Neural progenitor cell (in vitro differentiated cells): Measurements from ENCODE around the gene FAM83F. TPM values are rescaled to one million over a fixed set of nuclear protein-coding genes. Genes with fewer than 3 reads are reported as not detected.

Experiments used
- DNase-seq: peaks from one replicate; pipeline ENCODE4 v3.0.0-alpha.2; 2016; ENCODE audit warnings: low spot score
- H2AFZ ChIP-seq: fragments of 200-600 bp; sonication (generic); replicated peaks from 2 replicates; pipeline ENCODE4 v1.6.1; 2016; ENCODE audit warnings: antibody characterized with exemption
- H3F3A ChIP-seq: fragments of 200-600 bp; sonication (generic); 2 replicates; pipeline ENCODE4 v1.6.1; 2016; ENCODE audit warnings: antibody characterized with exemption, low read depth
- H3K27ac ChIP-seq: fragments of 200-600 bp; sonication (generic); 2 replicates; pipeline ENCODE4 v1.5.1; 2016; ENCODE audit warnings: mild to moderate bottlenecking
- H3K27me3 ChIP-seq: fragments of 200-600 bp; sonication (generic); 2 replicates; pipeline ENCODE4 v1.6.1; 2016; ENCODE audit warnings: mild to moderate bottlenecking, moderate library complexity
- H3K36me3 ChIP-seq: fragments of 200-600 bp; sonication (generic); 2 replicates; pipeline ENCODE4 v1.5.1; 2016
- H3K4me1 ChIP-seq: fragments of 200-600 bp; sonication (generic); 2 replicates; pipeline ENCODE4 v1.6.1; 2016; ENCODE audit warnings: mixed run types
- H3K4me2 ChIP-seq: fragments of 200-600 bp; sonication (generic); 2 replicates; pipeline ENCODE4 v1.6.1; 2016
- H3K4me3 ChIP-seq: fragments of 200-600 bp; sonication (generic); 2 replicates; pipeline ENCODE4 v1.5.1; 2016
- H3K79me2 ChIP-seq: fragments of 200-600 bp; sonication (generic); 2 replicates; pipeline ENCODE4 v1.6.1; 2016; ENCODE audit warnings: low read depth
- H3K9ac ChIP-seq: fragments of 200-600 bp; sonication (generic); 2 replicates; pipeline ENCODE4 v1.6.1; 2016
- H3K9me3 ChIP-seq: fragments of 200-600 bp; sonication (generic); 2 replicates; pipeline ENCODE4 v1.5.1; 2016; ENCODE audit warnings: low read depth
- H4K20me1 ChIP-seq: fragments of 200-600 bp; sonication (generic); 2 replicates; pipeline ENCODE4 v1.6.1; 2016; ENCODE audit warnings: low read depth
- H3K27ac Mint-ChIP-seq: 3 replicates; pipeline ENCODE4 v1.8.0; 2021; ENCODE audit warnings: mixed read lengths
- H3K27me3 Mint-ChIP-seq: 2 replicates; pipeline ENCODE4 v1.8.0; 2022; ENCODE audit warnings: low read depth, mild to moderate bottlenecking, inconsistent platforms, moderate library complexity, mixed read lengths; ENCODE audit not compliant: insufficient read depth
- H3K36me3 Mint-ChIP-seq: 3 replicates; pipeline ENCODE4 v1.8.0; 2021; ENCODE audit warnings: mixed read lengths
- H3K4me1 Mint-ChIP-seq: 3 replicates; pipeline ENCODE4 v1.8.0; 2021; ENCODE audit warnings: mixed read lengths
- H3K4me3 Mint-ChIP-seq: 3 replicates; pipeline ENCODE4 v1.8.0; 2021; ENCODE audit warnings: mild to moderate bottlenecking, moderate library complexity, mixed read lengths
- H3K9me3 Mint-ChIP-seq: 3 replicates; pipeline ENCODE4 v1.8.0; 2020; ENCODE audit warnings: mixed read lengths
- CTCF ChIP-seq: fragments of 200-600 bp; sonication (generic); IDR thresholded peaks from 2 replicates; pipeline ENCODE4 v1.5.1; 2017; ENCODE audit warnings: antibody characterized with exemption, mild to moderate bottlenecking
- EZH2 ChIP-seq: fragments of 200-600 bp; sonication (generic); IDR thresholded peaks from 2 replicates; pipeline ENCODE4 v1.6.1; 2017; ENCODE audit warnings: antibody characterized with exemption, mild to moderate bottlenecking, moderate library complexity
- EZH2phosphoT487 ChIP-seq: fragments of 200-600 bp; sonication (generic); IDR thresholded peaks from 2 replicates; pipeline ENCODE4 v1.6.1; 2017; ENCODE audit warnings: antibody characterized with exemption
- total RNA-seq: library from RNA; depleted of rRNA; stranded (reverse); fragments of >200 nt; gene quantifications from 2 replicates; pipeline ENCODE4 v1.2.3, GENCODE V29; 2015; ENCODE audit warnings: low replicate concordance

Gene FAM83F
- total RNA-seq, 1 donor from 2014 or later, result 0.09 TPM

GRCh38 chr22:39972641-39973040 is 22.1 kb upstream of the FAM83F start:
- peak overlapping the region; percentile 90 for H2AFZ ChIP-seq
- Mint-ChIP-seq H3K4me1 (peaks cover 48% of the 10 kb centered on the region), H3K4me3 (no peak overlapping the region), H3K9me3 (no peaks in the 10 kb centered on the region), H3K27me3 (peaks cover 7% of the 10 kb centered on the region), H3K36me3 (no peaks in the 10 kb centered on the region), H3K27ac (peak overlapping the region; percentile 8)
- no peaks in the 10 kb centered on the region for H3K36me3 ChIP-seq
- no peaks in the 10 kb centered on the region for H4K20me1 ChIP-seq
- no peaks in the 10 kb centered on the region for H3K9me3 ChIP-seq
- no peak for DNase-seq
- H3K4me2 ChIP-seq, result peak overlapping the region; percentile 19
- H3K4me3 ChIP-seq, result no peak overlapping the region
- no peaks in the 10 kb centered on the region for H3K27me3 ChIP-seq
- no peak for TF ChIP-seq EZH2phosphoT487
- TF ChIP-seq CTCF, result no peak
- no peak for TF ChIP-seq EZH2
- peaks cover 40% of the 10 kb centered on the region for H3K4me1 ChIP-seq
- peaks cover 18% of the 10 kb centered on the region for H3F3A ChIP-seq
- no peak overlapping the region for H3K9ac ChIP-seq
- no peaks in the 10 kb centered on the region for H3K79me2 ChIP-seq
- no peak overlapping the region for H3K27ac ChIP-seq

GRCh38 chr22:39973656-39974055 is 21.1 kb upstream of the FAM83F start:
- Histone ChIP-seq H3K27ac (no peak overlapping the region), H3K4me1 (peaks cover 30% of the 10 kb centered on the region), H3K4me3 (no peak overlapping the region), H3K27me3 (no peaks in the 10 kb centered on the region), H3K9me3 (no peaks in the 10 kb centered on the region), H3K4me2 (no peak overlapping the region), H3K9ac (no peak overlapping the region), H3F3A (peaks cover 8% of the 10 kb centered on the region), H3K36me3 (no peaks in the 10 kb centered on the region), H2AFZ (no peak overlapping the region), H4K20me1 (no peaks in the 10 kb centered on the region), H3K79me2 (no peaks in the 10 kb centered on the region)
- H3K27ac Mint-ChIP-seq, result no peak overlapping the region
- H3K27me3 Mint-ChIP-seq, result peaks cover 7% of the 10 kb centered on the region
- H3K4me1 Mint-ChIP-seq, result peaks cover 39% of the 10 kb centered on the region
- TF ChIP-seq CTCF, result no peak
- no peak for TF ChIP-seq EZH2
- TF ChIP-seq EZH2phosphoT487, result no peak
- no peaks in the 10 kb centered on the region for H3K9me3 Mint-ChIP-seq
- no peaks in the 10 kb centered on the region for H3K36me3 Mint-ChIP-seq
- no peak for DNase-seq
- no peak overlapping the region for H3K4me3 Mint-ChIP-seq

GRCh38 chr22:39974065-39974464 is 20.7 kb upstream of the FAM83F start:
- Histone ChIP-seq H2AFZ (no peak overlapping the region), H3K4me3 (no peak overlapping the region), H3K4me1 (peaks cover 25% of the 10 kb centered on the region), H3K36me3 (no peaks in the 10 kb centered on the region), H3F3A (peaks cover 4% of the 10 kb centered on the region), H3K27ac (no peak overlapping the region), H3K9ac (no peak overlapping the region), H3K4me2 (no peak overlapping the region), H3K79me2 (no peaks in the 10 kb centered on the region), H3K27me3 (no peaks in the 10 kb centered on the region), H4K20me1 (no peaks in the 10 kb centered on the region), H3K9me3 (no peaks in the 10 kb centered on the region)
- no peaks in the 10 kb centered on the region for H3K9me3 Mint-ChIP-seq
- no peak for TF ChIP-seq EZH2phosphoT487
- TF ChIP-seq CTCF, result no peak
- TF ChIP-seq EZH2, result no peak
- H3K27me3 Mint-ChIP-seq, result peaks cover 7% of the 10 kb centered on the region
- H3K36me3 Mint-ChIP-seq, result no peaks in the 10 kb centered on the region
- peaks cover 35% of the 10 kb centered on the region for H3K4me1 Mint-ChIP-seq
- no peak for DNase-seq
- H3K4me3 Mint-ChIP-seq, result no peak overlapping the region
- H3K27ac Mint-ChIP-seq, result no peak overlapping the region

- Mint-ChIP-seq H3K27ac (no peak overlapping the region), H3K4me3 (no peak overlapping the region), H3K27me3 (peaks cover 9% of the 10 kb centered on the region), H3K4me1 (peaks cover 14% of the 10 kb centered on the region), H3K9me3 (no peaks in the 10 kb centered on the region), H3K36me3 (no peaks in the 10 kb centered on the region)
- no peak overlapping the region for H3K4me2 ChIP-seq
- DNase-seq, result no peak
- H3K79me2 ChIP-seq, result no peaks in the 10 kb centered on the region
- no peaks in the 10 kb centered on the region for H3K9me3 ChIP-seq
- H3F3A ChIP-seq, result no peaks in the 10 kb centered on the region
- no peak overlapping the region for H3K9ac ChIP-seq
- H4K20me1 ChIP-seq, result no peaks in the 10 kb centered on the region
- H3K4me1 ChIP-seq, result peaks cover under 1% of the 10 kb centered on the region
- H3K36me3 ChIP-seq, result no peaks in the 10 kb centered on the region
- H2AFZ ChIP-seq, result no peak overlapping the region
- no peak overlapping the region for H3K27ac ChIP-seq
- no peaks in the 10 kb centered on the region for H3K27me3 ChIP-seq
- TF ChIP-seq CTCF, result no peak
- TF ChIP-seq EZH2, result no peak
- no peak for TF ChIP-seq EZH2phosphoT487
- H3K4me3 ChIP-seq, result no peak overlapping the region
These were observed 15.7 kb upstream of the FAM83F start for GRCh38 chr22:39979048-39979447.
